Chondrocyte (in vitro differentiated cells): ENCODE results near the gene ABTB2. TPM values are rescaled to one million over a fixed set of nuclear protein-coding genes. Genes with fewer than 3 reads are reported as not detected.

ENCODE experiments used
- DNase-seq: peaks from one replicate; pipeline ENCODE4 v3.0.0; 2021; ENCODE audit warnings: mixed read lengths, low spot score
- H3K27ac Mint-ChIP-seq: one replicate; pipeline ENCODE4 v1.8.0; 2021; ENCODE audit warnings: mild to moderate bottlenecking, moderate library complexity, mixed read lengths; ENCODE audit not compliant: unreplicated experiment
- H3K27me3 Mint-ChIP-seq: 2 replicates; pipeline ENCODE4 v1.8.0; 2021; ENCODE audit warnings: low read depth, mixed read lengths
- H3K36me3 Mint-ChIP-seq: 2 replicates; pipeline ENCODE4 v1.8.0; 2021; ENCODE audit warnings: low read depth, mixed read lengths
- H3K4me1 Mint-ChIP-seq: 2 replicates; pipeline ENCODE4 v1.8.0; 2021; ENCODE audit warnings: low read depth, mild to moderate bottlenecking, mixed read lengths
- H3K4me3 Mint-ChIP-seq: one replicate; pipeline ENCODE4 v1.8.0; 2021; ENCODE audit warnings: mild to moderate bottlenecking, moderate library complexity, mixed read lengths; ENCODE audit not compliant: unreplicated experiment
- H3K9me3 Mint-ChIP-seq: 2 replicates; pipeline ENCODE4 v1.8.0; 2021; ENCODE audit warnings: low read depth, mixed read lengths
- CTCF ChIP-seq: fragments of 200-600 bp; sonication (generic); IDR thresholded peaks from 2 replicates; pipeline ENCODE4 v1.5.0; 2021; ENCODE audit warnings: antibody characterized with exemption, mild to moderate bottlenecking, moderate library complexity
- total RNA-seq: library from RNA; stranded (reverse); gene quantifications from 3 replicates; pipeline ENCODE4 v1.2.1, GENCODE V29; 2021

The ABTB2 gene
- total RNA-seq, 1 donor from 2014 or later: 3.1 TPM

GRCh38 chr11:34351687-34352469 is 5.9 kb downstream of the ABTB2 start:
- Mint-ChIP-seq H3K4me1 (peaks cover 43% of the 10 kb centered on the region), H3K27ac (no peak overlapping the region), H3K4me3 (no peak overlapping the region), H3K36me3 (peaks cover 1% of the 10 kb centered on the region), H3K9me3 (no peaks in the 10 kb centered on the region), H3K27me3 (peaks cover 7% of the 10 kb centered on the region)
- no peak for TF ChIP-seq CTCF
- no peak for DNase-seq

- no peak for TF ChIP-seq CTCF
- peaks cover 44% of the 10 kb centered on the region for H3K4me1 Mint-ChIP-seq
- no peak for DNase-seq
- peaks cover 1% of the 10 kb centered on the region for H3K36me3 Mint-ChIP-seq
- no peak overlapping the region for H3K27ac Mint-ChIP-seq
- peaks cover 7% of the 10 kb centered on the region for H3K27me3 Mint-ChIP-seq
- H3K4me3 Mint-ChIP-seq: no peak overlapping the region
- H3K9me3 Mint-ChIP-seq: no peaks in the 10 kb centered on the region
Measured at GRCh38 chr11:34351051-34351450, 6.8 kb downstream of the ABTB2 start.

- Mint-ChIP-seq H3K27me3 (peaks cover 5% of the 10 kb centered on the region), H3K4me1 (peaks cover 46% of the 10 kb centered on the region), H3K27ac (no peak overlapping the region), H3K36me3 (peaks cover 1% of the 10 kb centered on the region), H3K4me3 (no peak overlapping the region), H3K9me3 (no peaks in the 10 kb centered on the region)
- no peak for TF ChIP-seq CTCF
- DNase-seq: no peak
Measured at GRCh38 chr11:34349882-34350281, 7.9 kb downstream of the ABTB2 start.

GRCh38 chr11:34348919-34349318 is 8.9 kb downstream of the ABTB2 start:
- H3K4me3 Mint-ChIP-seq: no peak overlapping the region
- H3K9me3 Mint-ChIP-seq: no peaks in the 10 kb centered on the region
- peaks cover 3% of the 10 kb centered on the region for H3K27me3 Mint-ChIP-seq
- no peak for TF ChIP-seq CTCF
- H3K36me3 Mint-ChIP-seq: no peaks in the 10 kb centered on the region
- peaks cover 46% of the 10 kb centered on the region for H3K4me1 Mint-ChIP-seq
- H3K27ac Mint-ChIP-seq: no peak overlapping the region
- no peak for DNase-seq

- Mint-ChIP-seq H3K36me3 (no peaks in the 10 kb centered on the region), H3K27me3 (peaks cover 2% of the 10 kb centered on the region), H3K4me3 (peak overlapping the region; percentile 13), H3K27ac (no peak overlapping the region), H3K4me1 (peaks cover 53% of the 10 kb centered on the region), H3K9me3 (no peaks in the 10 kb centered on the region)
- no peak for DNase-seq
- TF ChIP-seq CTCF: no peak
Measured at GRCh38 chr11:34348096-34348495, 9.7 kb downstream of the ABTB2 start.
